HG02938 (cell line): Measurements from ENCODE around the gene OVCA2.

Experiments used
- ATAC-seq: cut with Tn5 transposase; IDR thresholded peaks from one replicate; pipeline ENCODE4 v1.9.1; 2021; ENCODE audit warnings: mild to moderate bottlenecking, moderate library complexity; ENCODE audit not compliant: unreplicated experiment

The OVCA2 gene

GRCh38 chr17:2063261-2064146 lies 21.7 kb downstream of the OVCA2 start:
- ATAC-seq = no peak

DNA sequence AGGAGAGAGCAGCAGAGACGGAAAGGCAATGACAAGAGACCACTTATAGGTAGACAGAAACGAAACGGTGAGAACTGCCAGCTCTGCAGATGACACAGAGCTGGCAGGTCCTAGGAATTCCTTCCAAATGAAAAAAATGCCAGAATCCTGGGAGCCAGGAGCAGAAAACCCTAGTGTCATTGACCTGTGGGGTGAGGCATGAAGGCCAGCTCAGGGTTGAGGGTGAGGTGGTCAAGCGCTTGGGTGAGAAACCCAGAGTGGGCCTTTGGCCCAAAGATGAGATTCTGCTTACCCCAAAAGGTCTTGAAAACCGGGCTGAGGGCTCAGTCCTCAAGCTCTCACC lies 22.3 kb downstream of the OVCA2 start:
- no peak for ATAC-seq

GRCh38 chr17:2064520-2064971 lies 22.7 kb downstream of the OVCA2 start:
- no peak for ATAC-seq

DNA sequence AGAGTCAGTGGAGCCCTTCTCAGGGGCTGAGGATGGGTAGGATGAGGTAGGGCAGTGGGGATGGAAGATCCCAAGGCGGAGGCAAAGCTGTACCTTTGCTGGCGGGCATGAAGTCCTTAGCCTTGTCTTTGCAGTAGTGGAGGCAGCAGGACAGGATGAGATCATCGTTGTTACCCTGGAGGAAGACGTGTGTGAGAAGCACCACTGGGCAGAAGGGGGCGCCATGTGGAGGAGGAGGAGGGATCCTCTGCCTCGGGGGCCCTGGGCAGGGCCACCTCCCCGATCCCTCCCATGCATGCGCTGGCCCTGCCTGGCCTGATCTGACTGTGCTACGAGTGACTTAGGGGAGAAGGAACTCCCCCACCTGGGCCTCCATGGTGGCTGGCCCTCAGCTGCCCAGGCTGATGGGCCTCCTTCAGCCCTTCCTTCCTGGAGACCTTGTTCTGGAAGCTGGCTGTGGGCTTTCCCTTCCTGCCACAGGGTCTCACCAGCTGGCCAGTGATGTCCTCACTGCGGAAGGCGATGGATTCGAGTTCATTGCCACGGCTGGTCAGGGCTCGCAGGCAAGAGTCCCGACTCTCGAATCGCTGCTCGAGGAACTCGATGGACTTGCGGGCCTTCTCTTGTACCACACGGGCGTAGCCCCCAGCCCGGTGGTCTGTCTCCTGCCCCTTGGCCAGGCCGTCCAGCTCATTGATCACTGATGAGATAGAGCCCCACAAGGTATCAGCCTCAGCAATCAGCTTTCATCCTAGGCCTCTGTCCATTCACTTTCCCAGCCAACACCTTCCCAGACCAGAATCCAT lies 23.4 kb downstream of the OVCA2 start:
- no peak for ATAC-seq

DNA sequence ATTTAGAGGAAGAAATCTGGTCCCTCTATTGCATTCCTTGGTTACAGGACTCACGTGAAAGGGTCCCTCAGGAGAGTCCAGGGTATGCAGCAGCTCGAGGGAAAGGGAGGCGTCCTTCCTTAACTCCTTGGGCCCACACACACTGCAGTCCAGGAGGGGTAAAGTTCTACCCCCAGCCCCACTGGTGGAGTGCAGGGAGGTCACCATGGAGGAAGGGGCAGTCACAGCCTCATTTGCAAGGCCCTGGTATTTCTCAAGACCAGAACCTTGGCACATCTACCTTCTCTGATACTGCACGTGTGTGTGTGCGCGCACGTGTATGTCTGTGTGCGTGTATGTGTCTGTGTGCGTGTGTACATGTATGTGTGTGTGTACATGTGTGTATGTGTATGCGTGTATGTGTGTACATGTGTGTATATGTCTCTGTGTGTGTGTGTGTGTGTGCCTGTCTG lies 24.2 kb downstream of the OVCA2 start:
- no peak for ATAC-seq

GRCh38 chr17:2067048-2067561 lies 25.3 kb downstream of the OVCA2 start:
- no peak for ATAC-seq

DNA sequence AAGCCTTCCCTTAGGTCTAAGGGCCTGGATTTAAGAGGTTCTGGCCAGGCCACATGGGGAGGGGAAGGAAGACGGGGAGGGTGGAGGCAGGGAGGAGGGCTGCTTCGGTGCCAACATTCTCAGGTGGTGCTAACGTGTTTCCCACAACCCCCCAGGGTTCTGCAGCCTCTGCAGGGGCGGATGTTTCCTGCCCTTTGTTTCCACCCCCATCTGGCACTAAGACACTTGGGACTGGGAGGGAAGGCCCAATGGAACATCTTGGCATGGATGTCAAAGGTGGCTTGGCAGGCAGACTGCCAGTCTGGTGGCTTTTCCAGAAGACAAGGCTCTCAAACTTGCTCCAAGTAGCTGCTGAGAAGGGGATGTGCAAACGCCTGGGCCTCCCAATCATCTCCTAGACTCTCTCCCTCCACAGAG lies 25.8 kb downstream of the OVCA2 start:
- ATAC-seq = no peak

- no peak for ATAC-seq
Observed at GRCh38 chr17:2068031-2068518, 26.3 kb downstream of the OVCA2 start.

- no peak for ATAC-seq
Observed at GRCh38 chr17:2068519-2069051, 26.8 kb downstream of the OVCA2 start.

DNA sequence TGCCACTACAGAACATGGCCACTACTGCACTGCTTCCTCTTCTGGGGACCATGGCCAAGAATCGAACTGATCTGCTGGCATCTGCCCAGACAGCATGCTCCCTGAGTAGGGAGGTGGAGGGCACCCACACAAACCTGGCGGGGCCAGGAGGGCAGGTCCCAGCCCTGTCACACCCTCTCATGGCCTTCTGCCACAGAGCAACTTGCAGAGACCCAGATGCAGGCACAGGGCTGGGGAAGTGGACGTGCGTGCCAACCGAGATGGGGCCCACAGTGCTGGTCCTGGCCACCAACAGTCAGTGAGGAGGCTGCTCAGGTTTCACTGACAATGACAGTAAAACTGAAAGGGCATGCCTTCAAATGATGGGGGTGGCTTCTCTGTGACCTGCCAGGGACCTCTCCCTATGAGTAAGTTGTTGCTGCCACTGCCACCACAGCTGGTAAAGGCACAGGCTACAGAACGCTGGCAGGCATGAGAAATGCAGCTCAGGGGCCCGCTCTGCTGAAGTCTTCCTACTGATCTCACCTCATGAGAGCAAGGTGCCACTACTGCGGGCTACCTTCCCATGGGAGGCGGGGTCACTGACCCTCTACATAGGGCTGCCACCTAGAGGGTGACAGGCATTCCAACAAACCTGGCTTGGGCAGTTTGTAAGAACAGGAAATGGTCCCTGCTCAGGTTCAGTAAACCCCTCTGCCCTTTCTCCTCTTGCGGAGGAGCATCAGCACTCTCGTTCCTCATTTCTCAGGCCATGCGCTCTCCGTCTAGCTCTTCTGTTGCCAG lies 28.6 kb downstream of the OVCA2 start:
- peak; percentile 83 for ATAC-seq

- ATAC-seq = no peak
Observed at GRCh38 chr17:2071024-2071385, 29.2 kb downstream of the OVCA2 start.

GRCh38 chr17:2071455-2072281 lies 29.8 kb downstream of the OVCA2 start:
- no peak for ATAC-seq

DNA sequence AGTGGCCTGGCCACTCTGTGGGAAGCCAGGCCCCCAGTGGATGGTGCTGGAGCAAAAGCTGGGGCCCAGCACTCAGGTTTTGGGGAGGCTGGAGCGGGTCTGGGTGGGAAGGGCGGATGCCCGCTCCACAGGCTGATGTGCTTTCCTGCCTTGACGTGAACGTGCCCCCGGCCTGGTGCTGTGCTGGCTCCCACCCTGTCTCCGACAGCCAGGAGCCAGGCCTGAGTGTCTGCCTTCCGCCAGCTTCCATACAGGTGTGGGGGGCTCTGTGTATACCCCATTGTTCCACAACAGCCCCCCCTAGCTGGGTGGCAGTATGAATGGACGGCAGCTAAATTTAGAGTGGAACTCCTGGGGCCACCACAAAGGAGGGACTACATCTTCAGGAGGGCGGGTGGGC lies 33.1 kb downstream of the OVCA2 start:
- no peak for ATAC-seq

DNA sequence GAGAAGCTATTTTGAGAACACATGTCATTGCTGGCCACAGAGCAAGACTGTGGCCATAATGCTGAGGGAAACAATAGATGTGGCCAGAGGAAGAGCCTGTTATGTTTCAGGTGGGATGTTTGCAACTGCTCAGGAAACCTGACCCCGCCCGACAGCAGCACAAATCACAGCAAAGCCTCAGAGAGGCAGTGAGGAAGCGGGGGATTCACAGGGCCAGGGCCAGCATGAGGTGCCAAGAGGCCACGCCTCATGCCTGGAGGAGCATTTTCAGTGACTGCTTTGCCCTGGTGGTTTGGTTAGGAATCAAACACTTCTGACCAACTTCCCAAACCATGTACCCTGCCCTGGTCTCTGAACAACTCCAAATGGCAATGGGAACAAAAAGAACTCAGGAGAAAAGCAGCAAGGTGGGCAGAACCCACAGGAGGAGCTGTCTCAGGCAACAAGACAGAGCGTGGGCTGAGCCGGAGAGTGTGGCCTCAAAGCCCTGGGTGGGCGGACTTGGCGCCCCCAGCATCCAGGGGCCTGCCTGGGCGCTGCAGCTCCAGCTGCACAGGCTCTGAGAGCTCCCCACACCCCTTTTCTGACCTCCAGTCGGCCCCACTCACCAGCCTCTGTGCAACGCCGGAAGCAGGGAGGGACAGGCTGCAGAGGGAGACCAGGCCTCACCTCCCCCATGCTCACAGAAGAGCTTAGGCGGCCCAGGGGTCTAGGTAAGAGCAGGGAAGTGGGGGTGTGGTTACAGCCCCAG lies 33.7 kb downstream of the OVCA2 start:
- ATAC-seq = no peak

DNA sequence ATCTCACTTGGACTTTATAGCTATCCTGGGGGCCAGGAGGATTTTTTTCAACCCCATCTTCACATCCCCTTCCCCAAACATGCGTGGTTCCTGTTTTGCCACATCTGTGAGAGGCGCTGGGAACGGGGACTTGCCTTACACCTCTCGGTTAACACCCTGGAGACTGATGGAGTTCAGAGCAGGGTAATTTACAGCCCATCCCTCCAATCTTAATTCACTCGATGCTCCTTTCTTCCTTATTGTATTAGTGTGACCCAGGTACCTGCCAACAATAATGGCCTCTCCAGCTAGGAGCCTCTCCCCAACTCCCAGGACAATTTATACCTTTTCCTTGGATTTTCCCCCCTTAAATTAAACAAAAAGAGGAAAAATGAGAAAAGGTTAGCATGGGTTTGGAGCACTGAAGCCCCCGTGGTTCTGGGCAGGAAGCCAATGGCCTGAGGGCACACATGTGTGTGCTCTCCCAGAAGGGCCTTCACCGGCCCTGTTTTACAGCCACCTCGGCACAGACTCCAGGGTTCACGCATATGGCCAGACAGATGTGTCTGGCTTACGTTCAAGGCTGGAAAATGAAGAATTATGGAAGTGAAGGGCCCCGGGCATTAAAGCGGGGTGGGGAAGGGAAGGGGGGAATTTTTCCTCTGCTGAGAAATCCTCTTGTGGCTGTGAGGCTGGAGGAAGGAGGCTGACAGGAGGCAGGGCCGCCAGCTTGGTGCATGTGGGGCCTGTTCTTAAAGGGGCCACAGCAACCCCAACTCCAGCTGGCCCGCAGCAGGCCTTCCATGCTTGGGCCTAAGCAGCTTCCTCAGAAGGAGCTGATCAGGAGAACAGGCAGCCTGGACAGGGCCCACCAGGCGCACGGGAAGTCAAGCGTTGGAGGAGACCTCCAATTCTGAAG lies 34.5 kb downstream of the OVCA2 start:
- ATAC-seq = no peak

DNA sequence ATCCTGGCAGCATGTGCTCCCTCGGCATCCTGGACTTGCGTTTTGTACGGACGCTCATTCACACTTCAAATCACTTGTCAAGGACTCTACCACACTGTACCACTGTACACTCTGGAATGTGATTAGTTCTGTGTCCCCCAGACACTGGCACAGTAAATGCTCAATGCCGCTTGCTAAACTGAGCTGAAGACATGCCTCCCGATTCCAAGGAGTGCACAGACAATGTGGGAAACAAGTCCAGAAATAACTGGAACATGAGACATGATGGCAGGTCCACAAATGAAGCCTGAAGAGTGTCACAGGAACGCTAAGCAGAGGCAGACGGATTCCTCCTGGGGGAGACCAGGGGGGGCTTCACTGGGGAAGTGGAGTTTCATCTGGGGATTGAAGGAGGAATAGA lies 35.2 kb downstream of the OVCA2 start:
- ATAC-seq = no peak

- no peak for ATAC-seq
Observed at GRCh38 chr17:2081564-2081963, 39.7 kb downstream of the OVCA2 start.
